ENCODE results near the gene ZDHHC20.

The ZDHHC20 gene

GRCh38 chr13:21458813-21459701 is at the start of gene ZDHHC20:
Gene ZDHHC20, minus strand, starts transcription at chr13:21459303. Its CDS starts 132 bp downstream, at chr13:21459171.
- DNase-seq (ENCODE audit: low read depth, low spot score), result peak; percentile 37

GRCh38 chr13:21504379-21504778 is 45.3 kb upstream of the ZDHHC20 start:
- DNase-seq (ENCODE audit: low read depth, low spot score), result no peak

- no peak for DNase-seq (ENCODE audit: low read depth, low spot score)
These were observed 42.6 kb upstream of the ZDHHC20 start for GRCh38 chr13:21501686-21502085.

GRCh38 chr13:21486322-21486721 is 27.2 kb upstream of the ZDHHC20 start:
- DNase-seq (ENCODE audit: low read depth, low spot score), result no peak

GRCh38 chr13:21483748-21484147 is 24.6 kb upstream of the ZDHHC20 start:
- DNase-seq (ENCODE audit: low read depth, low spot score), result no peak

GRCh38 chr13:21481359-21481758 is 22.3 kb upstream of the ZDHHC20 start:
- no peak for DNase-seq (ENCODE audit: low read depth, low spot score)

GRCh38 chr13:21478881-21479808 is 20.0 kb upstream of the ZDHHC20 start:
- peak; percentile 74 for DNase-seq (ENCODE audit: low read depth, low spot score)

- peak; percentile 67 for DNase-seq (ENCODE audit: low read depth, low spot score)
These were observed 17.9 kb upstream of the ZDHHC20 start for GRCh38 chr13:21476893-21477472.

- no peak for DNase-seq (ENCODE audit: low read depth, low spot score)
These were observed 16.0 kb upstream of the ZDHHC20 start for GRCh38 chr13:21475115-21475514.

GRCh38 chr13:21470785-21471184 is 11.7 kb upstream of the ZDHHC20 start:
- no peak for DNase-seq (ENCODE audit: low read depth, low spot score)

- DNase-seq (ENCODE audit: low read depth, low spot score), result no peak
These were observed 7.4 kb upstream of the ZDHHC20 start for GRCh38 chr13:21466527-21466926.

- no peak for DNase-seq (ENCODE audit: low read depth, low spot score)
These were observed 6.6 kb upstream of the ZDHHC20 start for GRCh38 chr13:21465710-21466160.

- no peak for DNase-seq (ENCODE audit: low read depth, low spot score)
These were observed 4.3 kb upstream of the ZDHHC20 start for GRCh38 chr13:21463424-21463823.

GRCh38 chr13:21461131-21461530 is 2.0 kb upstream of the ZDHHC20 start:
- DNase-seq (ENCODE audit: low read depth, low spot score), result no peak

- no peak for DNase-seq (ENCODE audit: low read depth, low spot score)
These were observed 671 bp downstream of the ZDHHC20 start for GRCh38 chr13:21458451-21458812.

GRCh38 chr13:21453387-21454081 is 5.6 kb downstream of the ZDHHC20 start:
- DNase-seq (ENCODE audit: low read depth, low spot score), result no peak

- DNase-seq (ENCODE audit: low read depth, low spot score), result no peak
These were observed 8.2 kb downstream of the ZDHHC20 start for GRCh38 chr13:21450936-21451335.

GRCh38 chr13:21446656-21447055 is 12.4 kb downstream of the ZDHHC20 start:
- no peak for DNase-seq (ENCODE audit: low read depth, low spot score)

GRCh38 chr13:21445759-21446158 is 13.3 kb downstream of the ZDHHC20 start:
- no peak for DNase-seq (ENCODE audit: low read depth, low spot score)

GRCh38 chr13:21443171-21443570 is 15.9 kb downstream of the ZDHHC20 start:
- no peak for DNase-seq (ENCODE audit: low read depth, low spot score)

GRCh38 chr13:21436582-21436981 is 22.5 kb downstream of the ZDHHC20 start:
- no peak for DNase-seq (ENCODE audit: low read depth, low spot score)

All from smooth muscle cell of the brain vasculature (primary cell).